Measurements from ENCODE around the gene SCG2. TPM values are rescaled to one million over a fixed set of nuclear protein-coding genes. Genes with fewer than 3 reads are reported as not detected.

The SCG2 gene
- polyA plus RNA-seq, 1 donor from 2014 or later: 37.3 TPM

DNA sequence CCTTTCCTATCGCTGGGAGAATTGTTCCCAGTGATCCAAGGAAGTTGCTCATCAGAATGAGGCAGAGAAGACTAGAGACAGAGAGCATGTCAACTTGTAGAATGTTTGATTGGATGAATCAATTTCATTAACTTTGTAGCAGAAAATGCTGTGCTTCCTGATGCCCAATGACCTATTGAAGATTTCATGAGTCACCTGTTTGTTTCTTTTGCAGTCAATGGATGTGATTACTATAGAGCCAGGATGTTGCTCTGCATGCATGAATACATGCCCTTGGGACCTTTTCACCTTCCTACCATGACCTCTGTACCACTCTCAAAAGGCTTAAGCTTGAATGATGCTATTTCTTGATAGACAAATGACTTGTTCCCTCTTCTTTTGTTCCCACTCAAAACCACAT lies 23.3 kb downstream of the SCG2 start:
- no peak for TF ChIP-seq EP300 (conservative IDR thresholded peaks at IDR 0.05; ENCODE audit: poor library complexity, severe bottlenecking)
- TF ChIP-seq MXI1 (conservative IDR thresholded peaks at IDR 0.05; ENCODE audit: poor library complexity, severe bottlenecking): no peak
- TF ChIP-seq, protein P1, sequence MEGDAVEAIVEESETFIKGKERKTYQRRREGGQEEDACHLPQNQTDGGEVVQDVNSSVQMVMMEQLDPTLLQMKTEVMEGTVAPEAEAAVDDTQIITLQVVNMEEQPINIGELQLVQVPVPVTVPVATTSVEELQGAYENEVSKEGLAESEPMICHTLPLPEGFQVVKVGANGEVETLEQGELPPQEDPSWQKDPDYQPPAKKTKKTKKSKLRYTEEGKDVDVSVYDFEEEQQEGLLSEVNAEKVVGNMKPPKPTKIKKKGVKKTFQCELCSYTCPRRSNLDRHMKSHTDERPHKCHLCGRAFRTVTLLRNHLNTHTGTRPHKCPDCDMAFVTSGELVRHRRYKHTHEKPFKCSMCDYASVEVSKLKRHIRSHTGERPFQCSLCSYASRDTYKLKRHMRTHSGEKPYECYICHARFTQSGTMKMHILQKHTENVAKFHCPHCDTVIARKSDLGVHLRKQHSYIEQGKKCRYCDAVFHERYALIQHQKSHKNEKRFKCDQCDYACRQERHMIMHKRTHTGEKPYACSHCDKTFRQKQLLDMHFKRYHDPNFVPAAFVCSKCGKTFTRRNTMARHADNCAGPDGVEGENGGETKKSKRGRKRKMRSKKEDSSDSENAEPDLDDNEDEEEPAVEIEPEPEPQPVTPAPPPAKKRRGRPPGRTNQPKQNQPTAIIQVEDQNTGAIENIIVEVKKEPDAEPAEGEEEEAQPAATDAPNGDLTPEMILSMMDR (IDR thresholded peaks at IDR 0.05; ENCODE audit: poor library complexity, severe bottlenecking): no peak
- TF ChIP-seq EZH2 (IDR thresholded peaks at IDR 0.05; ENCODE audit: borderline replicate concordance, insufficient read depth, low read length, poor library complexity, severe bottlenecking): no peak
- TF ChIP-seq TAF1 (IDR thresholded peaks at IDR 0.05; ENCODE audit: low read depth): no peak
- no peak for TF ChIP-seq SMC3 (conservative IDR thresholded peaks at IDR 0.05; ENCODE audit: poor library complexity)
- no peak for TF ChIP-seq POLR2AphosphoS5 (IDR thresholded peaks at IDR 0.05)
- TF ChIP-seq RAD21 (conservative IDR thresholded peaks at IDR 0.05): no peak
- TF ChIP-seq, protein P2, sequence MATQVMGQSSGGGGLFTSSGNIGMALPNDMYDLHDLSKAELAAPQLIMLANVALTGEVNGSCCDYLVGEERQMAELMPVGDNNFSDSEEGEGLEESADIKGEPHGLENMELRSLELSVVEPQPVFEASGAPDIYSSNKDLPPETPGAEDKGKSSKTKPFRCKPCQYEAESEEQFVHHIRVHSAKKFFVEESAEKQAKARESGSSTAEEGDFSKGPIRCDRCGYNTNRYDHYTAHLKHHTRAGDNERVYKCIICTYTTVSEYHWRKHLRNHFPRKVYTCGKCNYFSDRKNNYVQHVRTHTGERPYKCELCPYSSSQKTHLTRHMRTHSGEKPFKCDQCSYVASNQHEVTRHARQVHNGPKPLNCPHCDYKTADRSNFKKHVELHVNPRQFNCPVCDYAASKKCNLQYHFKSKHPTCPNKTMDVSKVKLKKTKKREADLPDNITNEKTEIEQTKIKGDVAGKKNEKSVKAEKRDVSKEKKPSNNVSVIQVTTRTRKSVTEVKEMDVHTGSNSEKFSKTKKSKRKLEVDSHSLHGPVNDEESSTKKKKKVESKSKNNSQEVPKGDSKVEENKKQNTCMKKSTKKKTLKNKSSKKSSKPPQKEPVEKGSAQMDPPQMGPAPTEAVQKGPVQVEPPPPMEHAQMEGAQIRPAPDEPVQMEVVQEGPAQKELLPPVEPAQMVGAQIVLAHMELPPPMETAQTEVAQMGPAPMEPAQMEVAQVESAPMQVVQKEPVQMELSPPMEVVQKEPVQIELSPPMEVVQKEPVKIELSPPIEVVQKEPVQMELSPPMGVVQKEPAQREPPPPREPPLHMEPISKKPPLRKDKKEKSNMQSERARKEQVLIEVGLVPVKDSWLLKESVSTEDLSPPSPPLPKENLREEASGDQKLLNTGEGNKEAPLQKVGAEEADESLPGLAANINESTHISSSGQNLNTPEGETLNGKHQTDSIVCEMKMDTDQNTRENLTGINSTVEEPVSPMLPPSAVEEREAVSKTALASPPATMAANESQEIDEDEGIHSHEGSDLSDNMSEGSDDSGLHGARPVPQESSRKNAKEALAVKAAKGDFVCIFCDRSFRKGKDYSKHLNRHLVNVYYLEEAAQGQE (IDR thresholded peaks at IDR 0.05; ENCODE audit: borderline replicate concordance): no peak
- Histone ChIP-seq H3K4me3 (ENCODE audit: low read length) (no peak overlapping the region), H3K4me2 (ENCODE audit: low read length) (no peak overlapping the region), H3K27ac (ENCODE audit: low read length) (no peak overlapping the region), H3F3A (ENCODE audit: insufficient read depth, low read length, poor library complexity, severe bottlenecking) (no peaks in the 10 kb centered on the region), H3K27me3 (ENCODE audit: insufficient read depth, low read depth, low read length) (no peaks in the 10 kb centered on the region), H3K79me2 (replicated peaks; ENCODE audit: insufficient read depth, low read length) (no peaks in the 10 kb centered on the region), H4K20me1 (ENCODE audit: insufficient read depth) (no peaks in the 10 kb centered on the region), H2AFZ (ENCODE audit: low read depth, low read length) (no peak overlapping the region), H3K36me3 (ENCODE audit: insufficient read depth, low read length) (no peaks in the 10 kb centered on the region), H3K9ac (ENCODE audit: low read length) (no peak overlapping the region), H3K9me3 (ENCODE audit: low read length) (no peaks in the 10 kb centered on the region), H3K9me2 (ENCODE audit: insufficient read depth, low read length) (no peaks in the 10 kb centered on the region)

DNA sequence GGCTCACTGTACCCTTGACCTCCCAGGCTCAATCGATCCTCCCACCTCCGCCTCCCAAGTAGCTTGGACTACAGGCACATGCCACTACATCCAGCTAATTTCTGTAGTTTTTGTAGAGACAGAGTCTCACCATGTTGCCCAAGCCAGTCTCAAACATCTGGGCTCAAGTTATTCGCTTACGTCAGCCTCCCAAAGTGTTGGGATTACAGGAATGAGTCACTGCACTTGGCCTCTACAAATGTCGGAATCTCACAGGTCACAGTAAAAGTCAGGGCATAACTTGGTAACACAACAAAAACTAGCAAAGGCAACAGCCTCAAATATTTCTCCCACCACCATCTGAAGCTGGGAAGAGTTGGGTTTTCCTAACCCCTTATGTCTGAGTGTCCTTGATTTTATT lies 25.3 kb downstream of the SCG2 start:
- H3K79me2 ChIP-seq (replicated peaks; ENCODE audit: insufficient read depth, low read length): no peaks in the 10 kb centered on the region
- no peaks in the 10 kb centered on the region for H3F3A ChIP-seq (ENCODE audit: insufficient read depth, low read length, poor library complexity, severe bottlenecking)
- H3K4me3 ChIP-seq (ENCODE audit: low read length): no peak overlapping the region
- TF ChIP-seq, protein P1 (IDR thresholded peaks at IDR 0.05; ENCODE audit: poor library complexity, severe bottlenecking): no peak
- TF ChIP-seq EP300 (conservative IDR thresholded peaks at IDR 0.05; ENCODE audit: poor library complexity, severe bottlenecking) (no peak), POLR2AphosphoS5 (IDR thresholded peaks at IDR 0.05) (no peak), SMC3 (conservative IDR thresholded peaks at IDR 0.05; ENCODE audit: poor library complexity) (no peak), EZH2 (IDR thresholded peaks at IDR 0.05; ENCODE audit: borderline replicate concordance, insufficient read depth, low read length, poor library complexity, severe bottlenecking) (no peak), MXI1 (conservative IDR thresholded peaks at IDR 0.05; ENCODE audit: poor library complexity, severe bottlenecking) (no peak), RAD21 (conservative IDR thresholded peaks at IDR 0.05) (no peak), TAF1 (IDR thresholded peaks at IDR 0.05; ENCODE audit: low read depth) (no peak)
- TF ChIP-seq, protein P2 (IDR thresholded peaks at IDR 0.05; ENCODE audit: borderline replicate concordance): no peak
- no peaks in the 10 kb centered on the region for H3K9me2 ChIP-seq (ENCODE audit: insufficient read depth, low read length)
- no peak overlapping the region for H3K9ac ChIP-seq (ENCODE audit: low read length)
- no peaks in the 10 kb centered on the region for H4K20me1 ChIP-seq (ENCODE audit: insufficient read depth)
- no peak overlapping the region for H3K4me2 ChIP-seq (ENCODE audit: low read length)
- H3K27ac ChIP-seq (ENCODE audit: low read length): no peak overlapping the region
- no peak overlapping the region for H2AFZ ChIP-seq (ENCODE audit: low read depth, low read length)
- H3K36me3 ChIP-seq (ENCODE audit: insufficient read depth, low read length): no peaks in the 10 kb centered on the region
- no peaks in the 10 kb centered on the region for H3K9me3 ChIP-seq (ENCODE audit: low read length)
- H3K27me3 ChIP-seq (ENCODE audit: insufficient read depth, low read depth, low read length): no peaks in the 10 kb centered on the region
